GM12865 (cell line): Measurements from ENCODE around the gene SLC18B1.

Experiments
- DNase-seq: peaks from one replicate; pipeline ENCODE4 v3.0.0; 2010; ENCODE audit warnings: low read depth
- H3K4me3 ChIP-seq: 2 replicates; pipeline ENCODE4 v1.5.1; 2011; ENCODE audit warnings: mild to moderate bottlenecking, low read depth, low read length, control low read depth
- CTCF ChIP-seq: IDR thresholded peaks from 2 replicates; pipeline ENCODE4 v1.5.1; 2011; ENCODE audit warnings: low read length, control low read depth, low read depth, inconsistent platforms; ENCODE audit not compliant: insufficient read depth; ENCODE audit errors: missing control alignments

Gene SLC18B1

GRCh38 chr6:132746048-132746447, 52.4 kb downstream of the SLC18B1 start:
- TF ChIP-seq CTCF: no peak
- DNase-seq: no peak
- H3K4me3 ChIP-seq: no peak overlapping the region

DNA sequence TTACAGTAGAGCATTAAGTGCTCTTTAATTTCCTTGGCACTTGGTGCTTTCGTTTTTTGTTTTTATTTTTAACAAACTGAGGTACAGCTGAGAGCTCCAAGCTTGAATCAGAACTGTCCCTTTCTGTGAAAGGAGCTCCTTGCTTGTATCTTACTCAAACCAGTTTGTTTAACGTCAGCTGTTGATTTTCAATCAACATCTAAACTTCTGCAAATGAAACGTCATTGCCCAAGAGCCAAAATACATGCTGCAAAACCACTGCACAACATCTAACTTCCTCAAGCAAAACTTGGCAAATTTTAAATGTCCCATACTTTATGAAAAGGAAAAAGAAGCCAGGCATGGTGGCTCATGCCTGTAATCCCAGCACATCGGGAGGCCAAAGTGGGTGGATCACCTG, 55.9 kb downstream of the SLC18B1 start:
- no peak overlapping the region for H3K4me3 ChIP-seq
- TF ChIP-seq CTCF: no peak
- no peak for DNase-seq

GRCh38 chr6:132741281-132741680, 57.2 kb downstream of the SLC18B1 start:
- TF ChIP-seq CTCF: no peak
- H3K4me3 ChIP-seq: no peak overlapping the region
- DNase-seq: no peak

DNA sequence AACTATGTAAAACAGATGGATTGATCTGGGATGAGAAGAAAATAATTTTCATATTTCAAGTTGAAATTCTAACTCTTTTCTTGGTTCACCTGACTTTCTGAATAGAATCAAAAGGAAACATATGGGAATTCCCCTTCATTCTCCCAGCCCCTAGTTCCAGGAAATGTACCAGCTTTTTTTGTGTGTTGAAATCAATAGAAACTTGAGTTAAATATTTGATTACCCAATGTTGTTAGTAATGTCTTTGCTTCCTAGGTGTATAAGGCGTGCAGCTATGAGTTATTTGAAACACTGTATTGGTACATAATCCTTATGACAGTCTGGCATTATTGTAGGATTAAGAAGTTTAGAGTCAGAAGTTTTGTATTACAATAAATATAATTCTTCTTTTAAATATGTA, 62.2 kb downstream of the SLC18B1 start:
- TF ChIP-seq CTCF: no peak
- no peak overlapping the region for H3K4me3 ChIP-seq
- no peak for DNase-seq

- no peak overlapping the region for H3K4me3 ChIP-seq
- no peak for TF ChIP-seq CTCF
- DNase-seq: no peak
These were observed 63.7 kb downstream of the SLC18B1 start for GRCh38 chr6:132734694-132735236.

GRCh38 chr6:132733814-132734213, 64.6 kb downstream of the SLC18B1 start:
- TF ChIP-seq CTCF: no peak
- H3K4me3 ChIP-seq: no peak overlapping the region

GRCh38 chr6:132733283-132733682, 65.2 kb downstream of the SLC18B1 start:
- no peak for TF ChIP-seq CTCF
- no peak overlapping the region for H3K4me3 ChIP-seq
- DNase-seq: no peak

More at GRCh38 chr6:132733814-132734213, 64.6 kb downstream of the SLC18B1 start:
- DNase-seq: no peak
